T-helper 2 cell treated with Interferon-gamma antibody and Interleukin-4, amounts not matched to agents 5 μg/mL and 100 μg/mL, for 36 hours (primary cell): ENCODE data around the gene ZDHHC8.
"Not testable (repeated sequence)": the region's sequence is repeated elsewhere in the genome, so short reads cannot be mapped to it uniquely, and the experiment has no call there.

Experiments used
- DNase-seq: peaks from one replicate; pipeline ENCODE4 v3.0.0; 2021; ENCODE audit warnings: low spot score
- H3K27ac Mint-ChIP-seq: one replicate; pipeline ENCODE4 v1.8.0; 2021; ENCODE audit warnings: mild to moderate bottlenecking, mixed read lengths
- H3K27me3 Mint-ChIP-seq: one replicate; pipeline ENCODE4 v1.8.0; 2021; ENCODE audit warnings: low read depth, mixed read lengths
- H3K36me3 Mint-ChIP-seq: one replicate; pipeline ENCODE4 v1.8.0; 2021; ENCODE audit warnings: low read depth, mixed read lengths
- H3K4me1 Mint-ChIP-seq: one replicate; pipeline ENCODE4 v1.8.0; 2021; ENCODE audit warnings: low read depth, mixed read lengths
- H3K4me3 Mint-ChIP-seq: one replicate; pipeline ENCODE4 v1.8.0; 2022; ENCODE audit warnings: mild to moderate bottlenecking, moderate library complexity, mixed read lengths
- H3K9me3 Mint-ChIP-seq: one replicate; pipeline ENCODE4 v1.8.0; 2021; ENCODE audit warnings: mixed read lengths

The ZDHHC8 gene

DNA sequence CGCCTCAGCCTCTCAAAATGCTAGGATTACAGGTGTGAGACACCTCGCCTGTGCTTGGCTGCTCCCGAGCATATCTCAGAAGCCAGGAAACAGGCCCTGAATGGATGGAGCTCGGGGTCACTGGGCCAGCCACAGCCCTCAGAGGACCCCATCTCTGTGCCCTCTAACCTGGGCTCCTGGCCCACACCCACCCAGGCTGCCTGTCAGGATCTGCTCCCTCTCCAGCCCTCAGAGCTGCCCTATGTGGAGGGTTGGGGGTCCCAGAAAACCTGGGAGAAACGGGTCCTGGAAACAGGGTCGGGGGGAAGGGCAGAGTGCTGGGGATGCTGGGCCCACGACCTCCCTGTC lies 24.4 kb downstream of the ZDHHC8 start:
- peaks cover 4% of the 10 kb centered on the region for H3K27me3 Mint-ChIP-seq
- no peak overlapping the region for H3K27ac Mint-ChIP-seq
- H3K9me3 Mint-ChIP-seq, result no peaks in the 10 kb centered on the region
- H3K4me1 Mint-ChIP-seq, result no peaks in the 10 kb centered on the region
- no peaks in the 10 kb centered on the region for H3K36me3 Mint-ChIP-seq
- no peak for DNase-seq
- no peak overlapping the region for H3K4me3 Mint-ChIP-seq

DNA sequence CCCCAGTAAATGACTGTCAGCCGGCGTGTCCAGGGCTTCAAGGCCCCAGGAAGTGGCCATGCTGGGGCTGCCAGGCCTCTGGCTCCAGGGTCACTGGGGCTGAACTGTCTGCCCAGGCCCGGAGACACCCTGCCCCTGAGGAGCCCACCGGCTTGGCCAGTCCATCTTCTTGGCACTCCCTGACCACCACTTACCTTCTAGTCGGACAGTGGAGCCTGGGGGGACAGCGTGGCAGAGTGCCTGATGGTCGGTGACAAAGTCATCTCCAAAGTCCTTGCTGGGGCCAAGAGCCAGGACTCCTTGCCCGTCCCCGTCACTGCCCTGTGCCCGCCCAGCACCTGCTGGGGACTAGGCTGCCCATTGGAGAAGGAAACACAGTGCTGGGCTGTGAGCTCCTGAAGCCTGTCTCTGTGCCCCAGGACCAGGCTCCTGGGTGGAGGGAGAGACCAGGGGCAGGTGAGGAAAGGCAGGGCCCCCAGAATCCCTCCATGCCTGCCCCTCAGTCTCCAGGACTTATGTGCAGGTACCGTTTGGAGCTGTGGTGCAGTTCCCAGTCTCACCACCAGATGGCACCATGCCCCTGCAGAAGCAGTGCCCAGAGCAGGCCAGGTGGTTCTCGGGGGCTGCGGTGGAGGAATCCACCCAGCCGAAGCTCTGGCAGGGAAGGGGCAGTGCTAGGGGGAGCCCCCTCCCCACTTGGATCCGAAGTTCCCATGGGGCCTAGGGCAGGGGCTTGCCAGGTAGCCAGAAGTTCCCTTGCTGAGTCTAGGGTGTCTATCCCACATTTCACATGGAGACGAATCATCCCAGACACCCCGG lies 25.2 kb downstream of the ZDHHC8 start:
- H3K4me1 Mint-ChIP-seq, result no peaks in the 10 kb centered on the region
- no peaks in the 10 kb centered on the region for H3K9me3 Mint-ChIP-seq
- H3K36me3 Mint-ChIP-seq, result no peaks in the 10 kb centered on the region
- no peak overlapping the region for H3K27ac Mint-ChIP-seq
- peak; percentile 74 for DNase-seq
- H3K4me3 Mint-ChIP-seq, result no peak overlapping the region
- peaks cover 4% of the 10 kb centered on the region for H3K27me3 Mint-ChIP-seq

DNA sequence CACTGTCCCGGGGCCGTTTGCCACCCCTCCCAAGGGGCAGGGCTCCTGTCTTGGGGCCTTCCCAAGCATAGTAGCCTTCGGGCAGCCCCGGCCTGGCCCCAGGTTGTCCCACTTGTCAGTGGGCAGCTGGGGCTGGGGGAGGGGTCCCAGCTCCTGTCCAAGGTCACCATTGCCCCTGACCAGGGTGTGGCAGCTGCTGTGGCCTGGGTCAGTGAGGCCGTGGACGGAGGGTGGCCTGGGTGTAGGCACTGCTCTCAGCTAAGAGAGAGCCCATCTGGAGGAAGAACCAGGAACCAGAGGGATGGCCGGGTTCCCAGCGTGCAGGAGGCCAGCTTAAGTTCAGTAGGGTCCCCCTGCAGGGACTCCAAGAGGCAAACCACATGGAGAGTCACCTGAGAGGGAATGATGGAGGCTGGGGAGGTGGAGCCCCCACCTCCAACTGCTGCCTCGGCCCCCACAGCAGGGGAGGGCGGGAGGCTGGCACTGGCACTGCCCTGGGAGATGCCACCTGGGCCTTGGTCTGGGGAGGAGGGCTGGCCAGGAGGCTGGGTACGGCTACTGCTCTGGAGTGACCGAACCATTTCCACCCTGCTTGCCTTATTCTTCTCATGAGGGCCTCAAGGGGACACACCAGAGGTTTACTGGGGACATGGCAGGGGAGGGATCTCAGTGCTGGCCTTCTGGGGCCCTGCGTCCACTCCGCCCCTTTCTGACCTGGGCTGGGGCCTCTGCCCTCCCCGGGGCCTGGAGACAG lies 26.0 kb downstream of the ZDHHC8 start:
- Mint-ChIP-seq H3K27ac (no peak overlapping the region), H3K9me3 (no peaks in the 10 kb centered on the region), H3K4me1 (no peaks in the 10 kb centered on the region), H3K4me3 (no peak overlapping the region), H3K36me3 (no peaks in the 10 kb centered on the region), H3K27me3 (peaks cover 4% of the 10 kb centered on the region)
- no peak for DNase-seq

DNA sequence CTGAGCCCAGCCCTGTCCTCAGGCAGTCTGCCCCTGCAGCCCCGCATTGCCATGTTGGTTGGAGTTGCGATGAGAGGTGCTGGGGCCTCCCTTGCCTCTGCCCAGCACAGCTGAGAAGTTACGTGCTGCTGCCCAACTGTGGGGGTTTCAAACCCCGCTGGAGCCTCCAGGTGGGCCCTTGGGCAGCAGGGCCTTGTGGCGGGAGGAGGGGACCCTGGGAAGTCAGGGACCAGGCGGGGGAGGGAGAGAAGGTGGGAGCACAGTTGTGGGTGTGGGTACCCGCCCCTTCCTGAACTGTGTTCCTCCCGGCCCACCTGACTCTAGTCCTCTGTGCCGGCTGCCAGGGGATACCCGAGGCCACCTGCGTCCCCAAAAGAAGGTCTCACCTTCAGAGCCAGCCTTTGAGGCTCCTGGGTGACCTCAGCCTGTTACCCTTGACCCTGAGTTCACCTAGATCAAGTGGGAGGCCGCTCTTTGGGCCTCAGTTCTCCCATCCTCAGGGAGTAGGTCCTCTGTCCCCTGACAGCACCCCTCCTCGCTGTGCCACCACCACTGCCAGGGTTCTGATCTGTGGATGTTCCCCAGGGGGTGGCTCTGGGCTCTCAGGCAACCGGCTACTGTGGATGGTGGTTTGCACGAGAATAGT lies 26.9 kb downstream of the ZDHHC8 start:
- Mint-ChIP-seq H3K36me3 (no peaks in the 10 kb centered on the region), H3K4me3 (no peak overlapping the region), H3K27me3 (peaks cover 4% of the 10 kb centered on the region), H3K9me3 (no peaks in the 10 kb centered on the region), H3K4me1 (no peaks in the 10 kb centered on the region), H3K27ac (no peak overlapping the region)
- DNase-seq, result no peak

DNA sequence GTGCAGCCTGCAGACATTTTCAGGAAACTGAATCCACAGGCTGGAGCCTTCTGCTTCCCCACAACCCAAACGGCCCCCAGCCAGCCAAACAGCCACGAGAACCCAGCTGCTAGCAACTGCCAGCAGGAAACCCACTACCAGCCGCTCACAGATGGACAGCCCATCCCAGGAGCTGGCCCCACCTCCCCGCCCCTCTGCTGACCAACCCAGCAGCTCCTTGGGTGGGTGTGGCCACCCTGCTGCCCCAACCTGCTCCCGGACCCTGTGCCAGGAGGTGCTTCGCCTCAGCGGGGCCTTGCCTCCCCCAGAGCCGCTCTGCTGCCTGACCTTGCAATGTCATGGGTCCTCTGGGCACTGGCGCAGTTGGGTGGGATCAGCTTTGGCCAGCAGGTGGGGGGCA lies 27.5 kb downstream of the ZDHHC8 start:
- no peak overlapping the region for H3K27ac Mint-ChIP-seq
- DNase-seq, result no peak
- peaks cover 4% of the 10 kb centered on the region for H3K27me3 Mint-ChIP-seq
- no peak overlapping the region for H3K4me3 Mint-ChIP-seq
- no peaks in the 10 kb centered on the region for H3K4me1 Mint-ChIP-seq
- H3K36me3 Mint-ChIP-seq, result no peaks in the 10 kb centered on the region
- peaks cover 2% of the 10 kb centered on the region for H3K9me3 Mint-ChIP-seq

DNA sequence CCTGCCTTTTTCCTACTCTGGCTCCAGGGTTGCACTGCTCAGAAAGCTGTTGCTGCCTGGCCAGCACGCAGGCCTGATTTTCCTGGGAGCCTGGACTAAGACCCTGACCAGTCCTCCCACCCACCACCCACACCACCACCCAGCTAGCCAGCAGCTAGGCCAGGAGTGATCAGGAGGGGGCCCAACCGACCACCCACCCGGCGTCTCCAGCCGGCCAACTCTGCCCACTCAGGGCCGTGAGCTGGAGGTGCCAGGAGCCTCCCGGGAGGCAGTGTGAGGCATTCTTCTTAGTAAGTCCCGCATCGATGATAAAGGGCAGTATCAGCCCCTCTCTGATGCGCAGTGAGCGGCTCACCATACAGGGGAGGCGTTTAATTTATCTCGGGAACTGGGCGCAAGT lies 27.9 kb downstream of the ZDHHC8 start:
- not testable (repeated sequence) for H3K36me3 Mint-ChIP-seq, DNase-seq, H3K4me1 Mint-ChIP-seq, H3K4me3 Mint-ChIP-seq, H3K27ac Mint-ChIP-seq, H3K27me3 Mint-ChIP-seq, H3K9me3 Mint-ChIP-seq

DNA sequence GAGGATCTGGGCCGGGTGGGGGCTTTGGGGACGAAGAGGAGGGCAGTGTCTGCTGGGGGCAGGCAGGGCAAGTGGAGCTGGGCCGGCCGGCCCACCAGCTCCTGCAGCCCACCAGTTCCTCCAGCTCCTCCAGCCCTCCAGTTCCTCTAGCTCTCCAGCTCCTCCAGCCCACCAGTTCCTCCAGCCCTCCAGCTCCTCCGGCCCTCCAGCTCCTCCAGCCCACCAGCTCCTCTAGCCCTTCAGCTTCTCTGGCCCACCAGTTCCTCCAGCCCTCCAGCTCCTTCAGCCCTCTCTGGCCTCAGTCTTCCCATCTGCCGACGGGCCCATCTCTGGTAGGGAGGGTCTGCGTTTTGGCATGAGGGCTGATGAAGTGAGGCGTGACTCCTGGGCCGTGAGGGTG lies 28.4 kb downstream of the ZDHHC8 start:
- Mint-ChIP-seq H3K4me3 (no peak overlapping the region), H3K4me1 (no peaks in the 10 kb centered on the region), H3K27me3 (peaks cover 4% of the 10 kb centered on the region), H3K9me3 (peaks cover 6% of the 10 kb centered on the region), H3K27ac (no peak overlapping the region), H3K36me3 (no peaks in the 10 kb centered on the region)
- DNase-seq, result no peak

DNA sequence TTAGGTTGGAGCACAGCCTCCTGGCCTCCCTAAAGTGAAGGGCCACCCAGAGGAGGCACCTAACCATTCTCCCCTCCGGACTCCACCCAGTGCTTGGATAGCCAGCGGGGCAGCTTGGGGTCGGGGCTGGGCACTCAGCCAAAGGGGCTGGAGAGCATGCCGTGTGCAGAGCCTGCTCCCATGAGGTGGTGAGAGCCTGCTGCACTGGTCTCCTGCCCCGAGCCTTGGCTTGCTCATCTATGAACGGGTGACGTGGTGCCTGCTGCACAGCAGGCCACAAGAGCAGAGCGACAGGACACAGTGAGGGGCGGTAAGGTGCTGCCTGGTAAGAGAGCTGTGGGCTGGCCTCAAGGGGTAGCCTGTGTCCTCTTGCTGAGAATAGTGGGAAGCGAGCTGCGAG lies 33.3 kb downstream of the ZDHHC8 start:
- H3K27ac Mint-ChIP-seq, result no peak overlapping the region
- H3K4me3 Mint-ChIP-seq, result no peak overlapping the region
- no peaks in the 10 kb centered on the region for H3K36me3 Mint-ChIP-seq
- no peak for DNase-seq
- H3K4me1 Mint-ChIP-seq, result no peaks in the 10 kb centered on the region
- no peaks in the 10 kb centered on the region for H3K27me3 Mint-ChIP-seq
- peaks cover 6% of the 10 kb centered on the region for H3K9me3 Mint-ChIP-seq

DNA sequence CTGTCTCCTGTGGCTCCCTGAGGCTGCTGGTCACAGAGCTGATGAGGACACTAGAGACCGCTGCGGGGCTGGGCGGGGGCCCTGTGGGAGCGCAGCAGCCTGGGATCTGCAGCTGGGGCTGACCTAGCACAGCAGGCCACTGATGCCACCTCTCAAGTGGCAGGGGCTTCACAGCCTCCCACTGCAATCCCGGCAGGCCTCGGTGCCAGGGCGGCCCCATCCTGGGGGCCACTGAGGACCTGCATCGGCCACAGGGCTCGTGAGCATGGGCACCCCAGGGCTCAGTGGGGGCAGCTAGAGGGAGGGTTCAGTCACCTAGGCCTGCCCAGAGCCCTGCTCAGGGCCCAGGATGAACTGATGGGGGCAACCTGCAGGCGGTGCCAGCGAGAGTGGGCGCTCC lies 33.8 kb downstream of the ZDHHC8 start:
- DNase-seq, result no peak
- Mint-ChIP-seq H3K9me3 (peaks cover 6% of the 10 kb centered on the region), H3K4me3 (no peak overlapping the region), H3K27me3 (no peaks in the 10 kb centered on the region), H3K36me3 (no peaks in the 10 kb centered on the region), H3K27ac (no peak overlapping the region), H3K4me1 (no peaks in the 10 kb centered on the region)

DNA sequence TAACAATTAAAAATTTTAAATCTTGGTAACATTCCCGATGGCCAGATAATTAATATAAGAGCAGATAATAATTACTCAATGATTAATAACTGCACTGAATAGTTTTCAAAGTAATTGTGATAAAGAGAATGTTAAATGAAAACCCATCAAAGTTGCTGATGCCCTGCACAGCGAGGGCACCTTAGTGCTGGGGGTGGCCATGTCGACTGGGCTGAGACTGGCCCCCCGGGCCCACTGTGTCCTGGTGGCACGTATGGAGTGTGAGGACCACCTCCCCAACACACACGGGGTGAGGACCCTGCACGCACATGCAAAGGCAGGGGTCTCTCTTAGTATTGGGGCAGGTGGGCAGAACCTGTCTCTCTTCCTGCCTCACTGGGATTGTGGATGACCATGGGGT lies 34.3 kb downstream of the ZDHHC8 start:
- Mint-ChIP-seq H3K36me3 (no peaks in the 10 kb centered on the region), H3K9me3 (peaks cover 6% of the 10 kb centered on the region), H3K27me3 (no peaks in the 10 kb centered on the region), H3K27ac (no peak overlapping the region), H3K4me3 (no peak overlapping the region), H3K4me1 (no peaks in the 10 kb centered on the region)
- no peak for DNase-seq

DNA sequence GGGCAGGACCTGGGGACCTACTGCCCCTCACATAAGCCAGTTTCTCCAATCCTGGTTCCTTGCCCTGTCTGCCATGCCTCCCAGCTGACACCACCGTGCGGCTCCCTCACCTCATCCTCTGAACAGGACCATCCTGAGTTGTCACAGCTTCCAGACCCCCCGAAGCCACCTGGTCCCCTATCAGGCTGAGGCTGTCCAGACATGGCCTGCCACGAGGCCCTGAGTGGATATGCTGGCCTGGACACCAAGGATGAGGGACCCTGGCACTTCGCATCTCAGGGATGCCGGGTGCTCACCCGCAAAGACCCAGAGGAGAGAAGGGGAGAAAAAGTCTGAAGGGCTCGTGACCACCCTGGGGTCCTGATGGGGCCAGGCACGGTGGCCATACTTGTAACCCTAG lies 35.1 kb downstream of the ZDHHC8 start:
- Mint-ChIP-seq H3K9me3 (peaks cover 6% of the 10 kb centered on the region), H3K27me3 (no peaks in the 10 kb centered on the region)

DNA sequence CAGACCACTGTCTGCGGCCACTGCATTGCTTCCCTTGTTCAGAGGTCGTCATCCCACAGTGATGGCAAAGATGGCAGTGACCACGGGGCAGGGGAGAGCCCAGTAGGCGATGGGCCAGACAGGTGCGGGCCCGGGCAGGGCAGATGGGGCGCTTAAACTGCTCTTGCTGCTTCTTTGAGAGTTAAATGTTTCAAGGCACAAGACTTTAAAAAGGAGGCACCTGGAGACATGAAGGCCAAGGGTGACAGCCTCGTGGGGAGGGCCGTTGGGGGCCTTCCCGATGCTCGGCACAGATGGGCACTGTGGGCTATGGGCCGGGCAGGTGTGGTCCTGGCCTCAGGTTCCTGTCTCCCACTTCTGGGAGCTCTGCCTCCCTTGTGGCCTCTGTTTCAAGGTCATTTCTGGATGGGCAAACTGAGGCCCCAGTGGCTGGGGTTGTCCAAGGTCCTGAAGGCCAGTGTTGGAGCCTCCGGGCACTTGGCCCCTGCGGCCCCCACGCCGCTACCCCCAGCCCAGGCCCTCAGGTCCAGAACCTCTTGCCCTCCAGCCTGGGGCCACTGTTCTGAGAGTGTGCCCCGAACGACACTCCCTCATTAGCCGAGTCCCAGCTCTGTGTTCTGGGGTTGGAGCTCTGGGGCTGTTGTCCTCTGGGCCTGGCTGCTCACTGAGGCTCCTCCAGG lies 36.2 kb downstream of the ZDHHC8 start:
- Mint-ChIP-seq H3K9me3 (peaks cover 6% of the 10 kb centered on the region), H3K27me3 (no peaks in the 10 kb centered on the region), H3K27ac (no peak overlapping the region), H3K4me1 (no peaks in the 10 kb centered on the region), H3K36me3 (no peaks in the 10 kb centered on the region), H3K4me3 (no peak overlapping the region)
- DNase-seq, result no peak

More for the DNA sequence above, 35.1 kb downstream of the ZDHHC8 start:
- Mint-ChIP-seq H3K4me1 (no peaks in the 10 kb centered on the region), H3K27ac (no peak overlapping the region), H3K4me3 (no peak overlapping the region), H3K36me3 (no peaks in the 10 kb centered on the region)
- no peak for DNase-seq

DNA sequence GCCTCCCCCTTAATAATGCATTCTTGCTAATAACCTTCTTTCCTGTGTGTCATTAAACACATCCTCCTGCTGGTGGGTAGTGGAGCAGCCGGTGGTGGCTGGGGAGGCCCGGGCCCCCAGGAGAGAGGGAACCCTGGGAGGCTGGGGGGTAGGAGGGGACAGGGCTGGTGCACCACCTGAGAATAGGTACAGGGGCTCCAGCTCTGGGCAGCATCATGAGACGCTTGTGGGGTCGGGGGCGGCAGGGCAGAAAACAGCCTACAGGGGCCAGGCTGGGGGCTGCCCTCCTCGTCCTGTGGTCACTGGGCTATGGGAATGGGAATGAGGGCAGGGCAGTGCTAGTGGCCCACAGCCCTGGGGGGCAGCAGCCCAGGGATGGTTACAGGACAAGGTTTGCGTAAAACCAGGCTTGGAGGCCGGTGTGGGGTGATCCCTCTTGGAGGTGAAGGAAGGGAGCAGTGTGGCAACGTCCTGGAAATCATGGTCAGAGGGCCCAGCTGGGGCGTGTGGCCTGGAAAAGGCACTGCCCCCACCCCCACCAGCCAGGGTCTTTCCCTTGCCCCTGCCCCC lies 37.7 kb downstream of the ZDHHC8 start:
- peaks cover 1% of the 10 kb centered on the region for H3K9me3 Mint-ChIP-seq
- H3K27me3 Mint-ChIP-seq, result no peaks in the 10 kb centered on the region
- H3K4me1 Mint-ChIP-seq, result no peaks in the 10 kb centered on the region
- no peak overlapping the region for H3K4me3 Mint-ChIP-seq
- no peak overlapping the region for H3K27ac Mint-ChIP-seq
- DNase-seq, result no peak
- no peaks in the 10 kb centered on the region for H3K36me3 Mint-ChIP-seq

DNA sequence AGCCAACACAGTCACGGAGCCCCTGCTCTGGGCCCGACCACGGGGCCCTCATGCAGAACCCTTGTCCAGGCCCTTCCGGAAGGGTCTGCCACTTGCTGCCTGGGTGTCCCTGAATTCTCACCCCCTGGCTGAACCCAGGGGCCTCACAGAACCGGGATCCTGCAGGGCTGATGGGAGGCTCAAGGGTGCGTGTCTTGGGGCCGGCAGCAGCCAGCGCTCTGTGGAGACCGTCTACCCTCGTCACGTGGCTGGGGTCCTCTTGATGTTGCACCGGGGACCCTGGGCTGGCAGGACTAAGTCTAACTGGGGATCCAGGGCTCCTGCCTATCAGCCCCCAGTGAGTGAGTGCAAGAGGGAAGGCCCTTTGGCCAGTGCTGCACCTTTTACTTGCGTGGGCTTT lies 38.6 kb downstream of the ZDHHC8 start:
- Mint-ChIP-seq H3K36me3 (no peaks in the 10 kb centered on the region), H3K27ac (no peak overlapping the region), H3K9me3 (no peaks in the 10 kb centered on the region), H3K4me1 (no peaks in the 10 kb centered on the region), H3K27me3 (no peaks in the 10 kb centered on the region), H3K4me3 (no peak overlapping the region)
- DNase-seq, result no peak
